SIG-M5 (cell line): ENCODE data around the gene MAEA.

ENCODE experiments used
- DNase-seq: peaks from one replicate; lab custom pipeline; 2025; lab: John Stamatoyannopoulos, UW

MAEA gene

DNA sequence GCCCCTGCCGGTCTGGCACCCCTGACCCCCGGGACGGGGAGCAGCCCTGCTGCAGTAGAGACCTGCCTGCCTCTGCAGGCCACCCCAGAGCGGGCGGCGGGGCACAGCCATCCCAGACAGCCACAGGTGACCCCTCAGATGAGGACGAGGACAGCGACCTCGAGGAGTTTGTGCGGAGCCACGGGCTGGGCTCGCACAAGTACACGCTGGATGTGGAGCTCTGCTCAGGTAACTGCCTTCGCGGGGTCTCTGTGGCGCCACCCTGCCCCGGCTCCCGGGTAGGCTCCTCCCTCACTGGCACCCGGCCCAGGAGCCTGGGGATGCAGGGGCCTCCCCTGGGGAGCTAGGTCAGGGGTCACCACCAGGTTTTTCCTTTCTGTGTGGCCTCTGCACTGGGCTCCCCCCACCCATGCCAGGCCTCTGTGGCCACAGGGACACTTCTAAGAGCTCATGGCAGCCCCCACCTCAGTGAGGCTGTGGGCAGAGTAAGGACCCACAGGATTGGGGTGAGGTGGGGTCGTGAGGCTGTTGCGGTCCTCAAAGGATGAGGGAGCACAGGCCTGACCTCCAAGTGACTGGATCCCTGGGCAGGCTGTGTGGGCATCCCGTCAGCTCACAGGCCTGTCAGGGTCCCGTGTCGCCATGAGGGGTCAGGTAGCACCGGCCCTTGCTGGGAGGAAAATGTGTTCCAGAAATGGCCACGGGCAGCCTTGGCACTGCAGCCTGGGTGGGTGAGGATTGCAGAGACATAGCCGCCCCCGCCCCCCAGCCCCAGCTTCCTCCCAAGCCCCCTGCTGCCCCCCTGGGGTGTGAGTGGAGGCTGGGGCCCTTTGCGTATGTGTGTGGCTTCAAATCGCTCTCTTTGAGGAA, 63.7 kb downstream of the MAEA start:
- DNase-seq = no peak

DNA sequence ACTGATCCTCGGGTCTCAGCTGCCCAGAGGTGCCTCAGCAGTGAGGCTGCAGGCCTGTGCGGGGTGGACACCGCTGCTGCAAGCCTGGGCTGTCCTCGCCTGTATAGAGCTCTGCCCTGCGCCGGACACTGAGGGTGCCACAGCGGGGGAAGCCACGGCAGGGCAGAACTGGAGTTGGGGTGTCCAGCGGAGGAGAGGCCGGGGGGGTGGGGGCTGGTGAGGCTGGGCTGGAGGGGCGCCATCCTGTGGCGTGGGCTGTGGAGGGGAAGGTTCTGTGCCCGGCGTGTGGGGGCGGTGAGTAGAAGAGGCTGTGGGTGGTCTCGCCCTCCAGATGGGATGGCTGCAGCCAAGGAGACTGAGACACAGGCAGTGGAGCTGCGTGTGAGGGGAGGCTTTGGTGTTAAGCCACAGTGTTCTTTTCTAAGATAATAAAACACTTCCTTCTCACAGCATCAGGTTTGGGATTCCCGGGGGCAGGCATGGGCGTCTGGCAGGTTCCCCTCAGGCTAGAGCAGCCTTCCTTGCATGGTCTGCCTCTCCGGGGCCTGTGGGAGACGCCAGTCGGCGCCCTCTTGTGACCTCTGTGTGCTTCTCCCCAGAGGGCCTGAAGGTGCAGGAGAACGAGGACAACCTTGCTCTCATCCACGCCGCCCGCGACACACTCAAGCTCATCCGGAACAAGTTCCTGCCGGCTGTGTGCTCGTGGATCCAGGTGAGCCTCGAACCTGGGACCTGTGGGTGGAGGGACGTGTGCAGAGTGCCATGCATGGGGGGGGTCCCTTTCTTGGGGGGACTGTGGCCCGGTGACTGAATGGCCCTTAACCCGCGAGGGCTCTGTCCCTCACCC, 64.7 kb downstream of the MAEA start:
- no peak for DNase-seq

DNA sequence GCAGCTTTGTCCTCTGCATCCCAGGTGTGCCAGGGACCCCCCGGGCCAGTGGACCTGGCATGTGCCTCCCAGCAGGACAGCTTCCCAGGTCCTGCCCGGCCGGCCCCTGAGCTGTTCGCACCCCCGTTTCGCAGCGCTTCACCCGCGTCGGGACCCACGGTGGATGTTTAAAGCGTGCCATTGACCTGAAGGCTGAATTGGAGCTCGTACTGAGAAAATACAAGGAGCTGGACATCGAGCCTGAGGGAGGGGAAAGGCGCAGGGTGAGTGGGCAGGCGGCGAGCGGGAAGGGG, 65.2 kb downstream of the MAEA start:
- no peak for DNase-seq

DNA sequence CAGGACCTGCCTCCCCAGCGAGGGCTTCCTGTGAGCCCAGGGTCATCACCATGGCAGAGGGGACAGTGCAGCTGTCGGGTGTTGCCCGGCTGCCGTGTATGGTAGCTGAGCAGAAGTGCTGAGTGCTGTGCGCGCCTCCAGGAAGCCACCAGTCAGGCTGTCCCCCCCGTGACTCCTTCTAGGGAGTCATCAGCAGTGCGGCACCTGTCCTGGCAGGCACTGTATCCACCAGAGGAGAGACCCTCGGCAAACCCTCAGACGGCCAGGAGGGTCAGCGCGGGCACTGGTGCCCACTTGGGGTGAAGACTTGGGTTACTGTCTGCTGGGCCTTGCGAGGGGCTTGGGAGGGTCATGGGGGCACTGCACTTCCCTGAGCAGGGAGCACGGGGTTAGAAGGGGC, 65.7 kb downstream of the MAEA start:
- no peak for DNase-seq

DNA sequence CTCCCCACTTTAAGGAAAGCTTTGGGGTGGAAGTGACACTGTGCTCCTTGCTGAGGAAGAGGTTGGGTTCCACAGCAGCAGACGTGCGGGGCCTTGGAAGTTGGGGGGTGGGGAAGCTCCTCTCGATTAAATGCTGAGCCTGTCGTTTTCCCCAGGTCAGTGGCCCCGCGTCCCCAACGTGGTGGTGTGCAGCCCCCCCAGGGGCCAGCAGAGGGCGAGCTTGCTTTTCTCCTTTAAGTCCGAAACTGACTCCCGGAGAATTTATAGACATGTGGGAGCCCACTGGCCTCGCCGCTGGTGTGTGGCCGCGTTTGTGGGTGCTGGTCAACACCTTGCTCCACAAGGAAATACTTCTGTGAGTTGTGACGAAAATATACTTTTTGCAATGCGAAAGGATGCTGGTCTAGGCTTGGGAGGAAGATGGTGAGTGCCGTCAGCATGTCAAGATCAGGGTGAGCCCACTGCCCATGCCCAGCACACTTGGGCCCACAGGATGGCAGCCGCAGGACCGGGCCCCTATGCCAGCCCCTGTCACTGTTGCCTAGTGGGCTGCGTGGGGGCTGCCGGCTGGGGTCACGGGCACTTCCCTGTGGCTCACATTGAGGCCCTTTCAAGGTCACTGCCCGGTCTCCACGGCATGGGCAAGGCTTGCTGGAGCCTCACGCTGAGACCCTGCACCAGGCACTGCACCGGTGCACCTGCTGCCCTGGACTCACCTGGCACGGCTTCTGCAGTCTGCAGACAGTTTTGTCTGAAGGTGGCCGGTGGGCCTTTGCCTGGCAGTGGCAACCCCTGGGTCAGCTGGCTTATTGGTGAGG, 66.7 kb downstream of the MAEA start:
- no peak for DNase-seq

DNA sequence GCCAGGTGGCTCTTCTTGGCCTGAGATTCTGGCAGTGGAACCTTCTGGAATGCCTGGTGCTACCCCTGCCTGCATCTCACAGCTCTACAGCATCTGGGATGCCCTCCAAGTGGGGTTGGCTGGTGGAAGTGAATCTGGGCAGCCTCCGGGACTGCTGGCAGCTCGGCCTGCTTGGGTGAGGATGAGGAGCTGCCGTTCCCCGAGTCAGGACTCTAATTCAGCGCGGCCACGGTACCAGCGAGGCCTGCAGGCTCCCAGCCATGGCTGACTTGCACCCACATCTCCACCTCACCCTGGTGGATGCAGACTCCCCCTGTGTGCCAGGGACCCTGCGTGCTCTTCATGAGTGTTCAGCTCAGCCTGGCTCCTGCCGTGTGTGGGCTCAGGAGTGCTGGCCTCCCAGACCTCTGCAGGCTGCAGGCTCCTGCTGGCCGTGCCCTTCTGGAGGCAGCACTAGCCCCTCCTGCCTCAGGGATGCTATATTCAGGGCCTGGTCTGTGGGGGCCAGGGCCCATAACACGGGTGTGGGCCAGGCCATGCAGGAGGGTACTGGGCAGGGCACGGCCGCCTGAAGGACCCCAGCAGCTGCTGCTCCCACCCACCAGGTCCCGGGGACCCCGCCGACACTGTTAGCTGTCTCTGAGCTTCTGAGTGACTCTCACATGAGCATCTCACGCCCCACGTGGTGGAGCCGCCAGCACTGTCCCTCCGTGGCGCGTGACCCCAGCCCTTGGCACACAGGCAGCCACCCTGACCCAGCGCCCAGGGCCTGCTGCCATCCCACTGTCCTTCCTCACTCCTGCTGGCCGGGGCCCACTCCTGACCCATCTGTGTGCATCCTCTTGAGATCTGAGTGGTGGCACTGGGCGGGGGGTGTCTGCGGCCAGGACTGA, 67.9 kb downstream of the MAEA start:
- DNase-seq = no peak

DNA sequence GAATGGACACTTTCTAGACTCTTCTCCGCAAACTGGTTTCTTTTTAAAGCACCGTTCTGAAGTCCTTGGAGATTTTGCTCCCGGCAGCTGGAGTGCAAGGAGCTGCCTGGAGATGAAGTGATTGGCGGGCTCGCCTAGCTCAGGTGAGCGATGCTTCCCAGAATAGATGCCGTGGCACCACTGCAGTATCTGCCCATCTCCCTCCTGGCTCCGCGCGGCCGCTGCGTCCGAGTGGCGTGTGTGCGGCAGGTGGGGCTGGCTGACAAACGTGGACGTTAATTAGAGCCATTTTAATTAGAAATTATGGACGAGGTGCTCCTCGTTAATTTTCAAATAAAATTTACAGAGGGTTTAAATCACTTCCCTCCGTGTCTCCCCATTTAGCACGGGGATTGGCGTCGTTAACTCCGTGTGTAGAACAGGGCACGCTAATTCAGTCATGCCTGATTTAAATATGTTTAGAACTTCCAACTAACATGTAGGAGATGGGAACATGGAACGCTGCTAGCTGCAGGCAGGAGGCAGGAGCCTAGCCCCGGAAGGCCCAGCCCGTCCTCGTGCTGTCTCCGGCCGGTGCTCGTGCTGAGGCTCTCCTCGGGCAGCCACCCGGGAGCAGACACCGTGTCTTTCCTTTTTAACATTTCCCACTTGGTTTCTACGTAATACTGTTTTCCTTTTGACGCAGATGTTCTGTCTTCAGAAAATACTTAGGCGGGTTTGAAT, 68.9 kb downstream of the MAEA start:
- no peak for DNase-seq

DNA sequence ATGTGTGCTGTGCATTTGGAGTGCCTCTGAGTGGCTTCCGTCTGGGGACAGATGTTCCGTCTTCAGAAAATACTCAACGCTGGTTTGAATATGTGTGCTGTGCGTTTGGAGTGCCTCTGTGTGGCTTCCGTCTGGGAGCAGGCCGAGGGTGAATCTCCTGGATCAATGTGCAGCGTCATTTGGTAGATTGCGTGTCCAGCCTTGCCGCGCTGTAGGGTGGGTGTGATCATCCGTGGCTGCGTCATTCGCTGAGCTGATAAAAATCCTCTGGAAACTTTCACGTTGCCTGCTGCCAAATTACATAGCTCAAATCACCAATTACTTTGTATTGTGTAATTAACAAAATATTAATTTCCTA, 69.4 kb downstream of the MAEA start:
- no peak for DNase-seq

DNA sequence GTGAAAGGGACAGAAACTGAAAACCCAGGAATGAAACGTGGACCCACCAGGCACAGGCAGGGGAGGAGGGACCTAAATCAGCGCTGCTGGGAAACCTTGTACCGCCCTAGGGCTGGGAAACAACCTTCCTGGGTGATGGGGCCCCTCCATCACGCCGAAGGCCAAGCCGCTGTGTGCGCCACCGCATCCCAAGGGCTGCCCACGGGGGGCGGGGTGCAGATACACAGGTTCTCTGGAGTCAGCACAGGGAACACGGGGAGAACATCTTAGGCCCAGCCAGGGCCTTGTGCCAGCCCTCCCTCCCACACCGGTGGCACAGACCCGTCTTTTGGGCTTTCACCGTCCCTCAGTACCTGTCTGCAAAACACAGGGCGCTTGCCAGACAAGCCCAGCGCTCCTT, 70.3 kb downstream of the MAEA start:
- DNase-seq = no peak

DNA sequence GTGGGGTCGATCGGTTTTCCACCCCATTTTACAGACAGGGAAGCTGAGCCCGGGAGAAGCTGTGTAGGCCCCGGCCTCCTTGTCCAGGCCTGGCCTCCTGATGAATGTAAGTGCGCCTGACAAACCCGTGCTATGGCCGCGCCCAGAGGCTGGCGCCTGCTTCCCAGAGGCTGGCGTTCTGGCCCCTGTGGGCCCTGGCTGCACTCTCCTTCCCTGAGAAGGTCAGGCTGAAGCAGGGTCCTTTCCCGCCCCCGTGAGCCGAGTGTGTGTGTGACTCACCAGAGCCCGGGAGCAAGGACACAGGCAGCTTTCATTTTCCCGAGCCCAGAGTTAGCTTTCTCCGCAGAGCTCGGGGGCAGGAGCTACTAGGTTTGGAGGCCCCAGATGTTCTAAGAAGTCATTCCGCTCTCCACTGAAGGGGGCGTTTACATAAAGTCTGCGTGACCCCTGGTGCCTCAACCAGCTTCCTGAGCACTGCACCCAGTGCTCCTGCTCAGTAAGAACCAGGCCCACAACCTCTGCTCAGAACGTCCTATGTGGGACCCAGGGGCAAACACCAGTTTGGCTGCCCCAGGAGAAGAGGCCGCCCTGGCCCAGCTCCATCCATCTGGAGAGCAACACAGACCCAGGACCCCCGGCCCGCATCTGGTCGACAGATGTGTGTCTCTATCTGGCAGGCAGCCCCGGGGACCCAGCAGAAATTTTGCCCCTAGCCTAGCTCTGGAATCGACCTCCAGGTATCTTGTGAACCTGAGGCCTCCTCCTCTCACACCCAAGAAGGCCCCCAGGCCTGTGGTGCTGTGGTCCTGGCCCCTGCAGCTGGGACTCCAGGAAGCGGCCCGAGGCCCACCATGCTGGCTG, 71.0 kb downstream of the MAEA start:
- DNase-seq = no peak

DNA sequence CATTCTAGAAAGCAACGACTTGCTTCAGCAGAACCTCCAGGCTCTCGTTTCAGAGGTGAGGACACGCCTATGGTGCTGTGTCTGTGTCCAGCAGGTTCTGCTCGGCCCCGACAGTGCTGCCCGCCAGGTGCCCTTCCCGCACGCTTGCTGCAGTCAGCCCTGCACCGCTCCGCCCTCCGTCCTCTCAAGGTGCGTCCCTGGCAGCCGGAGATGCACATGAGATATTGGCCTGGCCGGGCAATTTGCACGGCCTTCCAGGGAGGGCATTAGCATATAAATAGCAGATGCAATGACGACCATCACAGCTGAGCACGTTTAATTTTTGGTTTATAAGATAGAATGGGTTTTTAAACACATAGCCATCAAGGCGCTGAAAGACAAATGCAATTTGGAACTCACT, 71.7 kb downstream of the MAEA start:
- DNase-seq = no peak

DNA sequence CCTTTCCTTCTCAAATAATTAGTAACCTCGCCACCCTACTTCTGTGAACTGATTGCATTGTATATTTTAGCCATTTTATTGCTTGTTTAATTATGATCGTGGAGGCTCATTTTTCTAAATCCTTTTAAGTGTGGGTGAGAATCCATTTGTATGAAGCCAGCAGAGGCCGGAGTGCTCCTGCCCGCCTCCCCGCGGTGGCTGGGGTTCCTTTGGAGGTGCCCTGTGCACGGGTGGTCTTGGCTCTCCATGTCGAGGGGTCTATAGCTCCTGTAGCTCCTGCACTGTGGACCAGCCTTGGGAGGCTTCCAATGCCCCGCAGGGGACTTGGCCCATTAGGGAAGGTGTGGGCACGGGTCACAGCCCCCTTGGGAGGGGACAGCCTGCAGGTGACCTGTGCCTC, 72.4 kb downstream of the MAEA start:
- DNase-seq = no peak

DNA sequence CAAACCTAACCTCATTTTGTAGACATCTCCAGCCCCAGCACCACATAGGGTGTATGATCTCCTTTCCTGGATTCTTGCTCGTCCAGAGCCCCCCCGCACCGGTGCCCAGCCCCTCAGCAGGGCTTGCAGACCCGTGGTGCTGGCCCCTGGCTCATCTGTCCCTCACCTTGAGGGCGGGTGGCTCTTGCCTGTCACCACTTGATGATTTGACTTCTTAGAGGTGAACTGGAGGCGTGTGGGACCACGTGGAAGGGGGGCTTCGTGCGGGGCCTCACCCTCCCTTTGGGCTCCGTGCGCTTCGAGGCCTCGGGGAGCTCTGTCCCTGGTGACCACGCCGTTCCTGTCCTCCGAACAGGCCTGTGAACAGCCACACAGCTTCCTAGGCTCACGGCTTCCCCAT, 72.8 kb downstream of the MAEA start:
- DNase-seq = no peak

DNA sequence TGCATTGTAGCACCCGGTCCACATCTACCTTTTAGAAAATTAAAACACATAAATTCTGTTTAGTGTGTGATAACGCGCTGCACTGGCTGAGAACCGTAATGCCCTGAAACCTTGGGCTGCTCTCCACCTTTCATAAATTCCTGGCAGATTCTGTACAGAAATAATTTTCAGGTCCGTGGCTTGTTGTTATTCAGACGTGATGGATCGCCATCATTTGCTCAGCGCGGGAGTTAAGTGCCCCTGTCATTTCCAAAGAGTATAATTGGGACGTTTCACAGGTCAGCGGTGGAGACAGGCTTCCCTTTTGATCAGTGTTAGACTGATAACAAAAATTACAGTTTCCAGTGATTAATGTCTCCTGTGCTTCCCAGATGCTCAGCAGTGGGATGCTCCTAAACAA, 73.8 kb downstream of the MAEA start:
- DNase-seq = no peak

DNA sequence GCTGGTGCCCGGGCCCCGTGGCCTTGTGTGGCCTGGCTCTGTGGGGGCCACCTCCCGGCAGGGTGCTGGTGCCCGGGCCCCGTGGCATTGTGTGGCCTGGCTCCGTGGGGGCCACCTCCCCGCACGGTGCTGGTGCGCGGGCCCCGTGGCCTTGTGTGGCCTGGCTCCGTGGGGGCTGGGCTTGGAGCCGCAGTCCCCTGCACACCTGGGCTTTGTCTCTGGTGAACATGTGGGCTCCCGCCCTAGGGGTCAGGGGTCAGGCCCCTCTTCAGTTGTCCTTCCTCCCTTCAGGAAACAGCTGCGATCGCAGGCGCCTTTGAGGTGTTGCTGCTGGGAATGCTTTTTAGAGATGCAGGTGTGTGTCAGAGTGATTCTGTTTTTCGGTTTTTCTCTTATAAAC, 74.5 kb downstream of the MAEA start:
- DNase-seq = no peak

DNA sequence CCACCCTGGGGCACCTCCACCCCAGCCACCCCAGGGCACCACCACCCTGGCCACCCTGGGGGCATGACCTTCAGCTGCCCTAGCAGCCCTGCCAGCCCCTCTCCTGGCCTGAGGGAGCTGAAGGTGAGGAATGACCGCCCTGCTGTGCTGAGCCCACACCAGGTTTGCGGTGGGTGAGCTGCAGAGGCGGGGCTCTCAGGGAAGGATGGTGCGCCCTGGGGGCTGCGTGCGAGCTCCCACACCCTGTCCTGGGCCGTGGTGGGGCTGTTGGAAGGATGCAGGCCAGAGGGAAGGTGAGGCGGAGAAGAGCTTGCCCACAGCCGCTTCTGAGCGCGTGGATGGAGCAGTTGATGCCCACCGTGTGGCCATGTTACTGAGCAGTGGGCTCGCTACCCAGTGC, 75.1 kb downstream of the MAEA start:
- DNase-seq = no peak

DNA sequence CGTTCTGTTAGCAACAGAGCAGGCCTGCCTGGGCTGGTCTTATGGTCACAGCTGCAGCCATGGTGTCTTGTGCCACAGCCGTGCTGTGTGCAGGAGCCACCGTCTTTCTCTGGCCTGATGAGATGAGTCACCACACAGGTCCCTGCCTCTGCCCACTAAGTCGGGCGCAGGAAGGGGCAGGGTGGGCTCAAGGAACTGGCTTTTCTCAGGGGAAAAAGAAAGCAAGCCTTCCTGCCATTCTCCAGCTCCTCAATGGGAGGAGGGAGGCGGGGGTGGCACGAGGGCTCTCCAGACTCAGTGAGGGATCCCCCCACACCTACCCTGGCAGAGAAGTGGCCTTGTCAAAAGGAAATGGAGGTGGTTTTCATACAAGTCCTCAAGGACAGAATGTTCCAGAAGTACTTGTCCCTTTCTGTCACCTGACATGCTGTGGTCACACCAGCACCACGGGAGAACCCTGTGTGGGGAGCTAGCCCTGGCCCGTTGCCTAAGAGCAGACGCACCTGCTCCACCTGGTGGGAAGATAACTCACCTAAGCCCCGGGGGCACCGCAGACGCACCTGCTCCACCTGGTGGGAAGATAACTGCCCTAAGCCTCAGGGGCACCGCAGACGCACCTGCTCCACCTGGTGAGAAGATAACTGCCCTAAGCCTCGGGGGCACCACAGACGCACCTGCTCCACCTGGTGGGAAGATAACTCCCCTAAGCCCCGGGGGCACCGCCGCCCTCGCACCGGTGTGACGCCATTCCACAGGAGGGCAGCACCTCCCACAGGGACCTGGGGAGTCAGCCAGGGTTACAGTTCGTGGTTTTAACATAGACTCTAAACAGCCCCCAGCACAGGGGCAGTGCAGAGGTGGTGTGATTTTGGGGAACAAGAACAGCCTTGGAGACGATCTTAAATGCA, 75.8 kb downstream of the MAEA start:
- DNase-seq = no peak

DNA sequence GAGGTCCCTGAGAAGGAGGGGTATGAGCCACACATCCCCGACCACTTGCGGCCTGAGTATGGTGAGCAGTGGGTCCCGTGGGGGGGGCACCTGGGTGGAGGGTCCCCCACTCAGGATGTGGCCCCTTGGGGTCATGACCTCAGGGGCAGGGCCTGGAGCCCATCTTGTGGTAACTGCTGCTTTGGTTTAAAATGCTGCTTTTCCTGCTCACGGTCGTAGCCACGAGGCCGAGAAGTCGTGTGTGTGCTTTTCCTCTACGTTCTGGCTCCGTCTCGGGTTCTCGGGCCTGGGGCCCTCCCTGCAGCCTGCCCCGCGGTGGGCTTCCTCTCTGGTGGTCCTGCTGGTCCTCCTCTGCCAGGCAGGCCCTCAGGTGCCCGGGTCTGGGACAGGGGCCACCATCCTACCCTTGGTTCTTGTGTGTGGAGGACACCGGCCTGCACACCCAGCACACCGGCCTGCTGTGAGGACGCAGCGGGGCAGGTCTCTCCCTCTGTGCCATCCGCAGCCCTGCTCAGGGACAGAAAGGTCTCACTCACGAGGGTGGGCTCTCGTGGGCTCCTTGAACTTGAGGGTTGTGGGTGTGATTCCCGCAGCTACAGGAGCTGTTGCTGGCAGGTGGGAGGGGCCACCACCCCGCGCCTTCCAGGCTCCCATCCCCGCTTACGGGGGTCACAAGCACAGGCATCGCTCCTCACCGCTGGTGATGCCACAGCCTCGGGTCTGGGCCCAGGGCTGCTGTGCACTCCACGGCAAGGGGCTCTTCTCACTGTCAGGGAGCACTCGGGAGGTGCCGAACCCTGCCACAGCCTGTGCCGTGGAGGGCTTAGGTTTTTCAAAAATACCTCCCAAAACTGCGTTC, 76.9 kb downstream of the MAEA start:
- DNase-seq = no peak
